Natural killer cell (primary cell): ENCODE measurements around the gene NACC2. TPM values are rescaled to one million over a fixed set of nuclear protein-coding genes. Genes with fewer than 3 reads are reported as not detected.

Experiments
- ATAC-seq, 3 donors: fragments of 150-1000 bp in 2 of 3; fragments of 200-7000 bp in 1 of 3; cut with Tn5 transposase; 1 replicate in 1 of 3; 2 replicates in 2 of 3; pipeline ENCODE4 v1.10.0; 2021; ENCODE audit warnings: mild to moderate bottlenecking in 2 of 3, moderate library complexity in 2 of 3
- DNase-seq, 2 donors: peaks; one replicate each; pipeline versions ENCODE4 v3.0.0 to v3.0.0-alpha.2; 2013 to 2021; ENCODE audit warnings: mixed read lengths in 1 of 2
- H3K27ac ChIP-seq: one replicate; pipeline ENCODE4 v1.5.1; 2013; ENCODE audit warnings: mild to moderate bottlenecking, low read length
- H3K27me3 ChIP-seq: one replicate; pipeline ENCODE4 v1.6.1; 2013; ENCODE audit warnings: low read length; ENCODE audit not compliant: control insufficient read depth, insufficient read depth
- H3K36me3 ChIP-seq: one replicate; pipeline ENCODE4 v1.6.1; 2013; ENCODE audit warnings: low read length; ENCODE audit not compliant: control insufficient read depth, insufficient read depth
- H3K4me1 ChIP-seq: one replicate; pipeline ENCODE4 v1.6.1; 2013; ENCODE audit warnings: low read length; ENCODE audit not compliant: control insufficient read depth, insufficient read depth
- H3K4me3 ChIP-seq: one replicate; pipeline ENCODE4 v1.5.1; 2013; ENCODE audit warnings: low read length
- H3K9me3 ChIP-seq: one replicate; pipeline ENCODE4 v1.6.1; 2013; ENCODE audit warnings: low read length; ENCODE audit not compliant: control insufficient read depth, insufficient read depth
- H3K27ac Mint-ChIP-seq, 2 donors: one replicate each; pipeline ENCODE4 v1.8.0; 2022; ENCODE audit warnings: mild to moderate bottlenecking in 2 of 2, mixed read lengths in 2 of 2, moderate library complexity in 1 of 2
- H3K27me3 Mint-ChIP-seq, 2 donors: one replicate each; pipeline ENCODE4 v1.8.0; 2022; ENCODE audit warnings: low read depth in 2 of 2, mixed read lengths in 2 of 2
- H3K36me3 Mint-ChIP-seq: one replicate; pipeline ENCODE4 v1.8.0; 2022; ENCODE audit warnings: mixed read lengths
- H3K4me1 Mint-ChIP-seq, 2 donors: one replicate each; pipeline ENCODE4 v1.8.0; 2022; ENCODE audit warnings: mixed read lengths in 2 of 2
- H3K4me3 Mint-ChIP-seq: one replicate; pipeline ENCODE4 v1.8.0; 2022; ENCODE audit warnings: mild to moderate bottlenecking, moderate library complexity, mixed read lengths
- H3K9me3 Mint-ChIP-seq, 2 donors: one replicate each; pipeline ENCODE4 v1.8.0; 2022; ENCODE audit warnings: mixed read lengths in 2 of 2
- CTCF ChIP-seq: fragments of 200-600 bp; IDR thresholded peaks from one replicate; pipeline ENCODE4 v1.8.0; 2022; ENCODE audit warnings: antibody characterized with exemption
- WGBS: methylation state at CpG from one replicate; pipeline ENCODE4 v1.1.7; 2013; ENCODE audit warnings: missing lambda C conversion rate; ENCODE audit not compliant: insufficient coverage; 5-methylcytosine and 5-hydroxymethylcytosine counted together
- intact Hi-C: fragments of 100-400 bp; cut with micrococcal nuclease; formaldehyde crosslinking; loops from one replicate; pipeline ENCODE4 v1.14.2; 2022
- total RNA-seq, 4 donors: library from RNA; stranded (reverse); fragments of 120-200 nt in 1 of 4; gene quantifications; one replicate each; pipeline versions ENCODE4 v1.2.3 to v1.2.4, GENCODE V29; 2013 to 2022

NACC2 gene
- total RNA-seq, 3 donors from 2014 or later (not counting 1 experiment from before 2014, with no cell fraction given) = 14.5 to 21.6 (median 21.2) TPM

DNA sequence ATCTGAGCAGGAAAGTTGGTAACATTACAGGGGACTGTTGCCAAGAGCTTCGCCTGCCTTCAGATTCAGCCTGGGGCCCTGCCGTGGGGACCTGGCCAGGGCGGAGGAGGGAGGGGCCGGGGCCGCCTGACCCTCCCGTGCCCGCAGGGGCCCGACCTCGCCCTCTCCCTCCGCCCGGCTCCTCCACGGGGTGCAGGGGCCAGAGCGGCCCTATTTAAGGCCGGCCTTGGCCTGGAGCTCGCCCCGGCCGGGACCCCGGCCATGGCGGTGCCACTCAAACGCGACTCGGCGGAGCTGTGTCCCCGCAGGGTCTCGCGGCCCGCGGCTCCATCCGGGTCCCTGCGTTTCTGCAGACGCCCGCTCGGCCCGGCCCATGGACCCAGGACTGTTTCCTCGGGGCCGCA lies 22.8 kb upstream of the NACC2 start:
- H3K9me3 Mint-ChIP-seq = no peaks in the 10 kb centered on the region
- H3K4me3 ChIP-seq = peak overlapping the region; percentile 36
- H3K4me3 Mint-ChIP-seq = peak overlapping the region; percentile 72
- peaks cover 12% of the 10 kb centered on the region for H3K36me3 ChIP-seq
- no peaks in the 10 kb centered on the region for H3K27me3 Mint-ChIP-seq
- intact Hi-C loops = no loop called here
- H3K4me1 Mint-ChIP-seq = peaks cover 0 to 16% of the 10 kb centered on the region in 2 donors
- H3K27me3 ChIP-seq = no peaks in the 10 kb centered on the region
- peak overlapping the region; percentile 38 for H3K27ac ChIP-seq
- under 1% methylated on average over 36 of the region's 36 CpGs for WGBS
- no peak for TF ChIP-seq CTCF
- peaks cover 32% of the 10 kb centered on the region for H3K4me1 ChIP-seq
- no peaks in the 10 kb centered on the region for H3K36me3 Mint-ChIP-seq
- peak overlapping the region; percentile 23 to 44 for H3K27ac Mint-ChIP-seq
- DNase-seq (peak in 1 of 2 donors; percentile 36), ATAC-seq (no peak)
- H3K9me3 ChIP-seq = no peaks in the 10 kb centered on the region

GRCh38 chr9:136117291-136117915 lies 22.3 kb upstream of the NACC2 start:
- WGBS = 51% methylated on average over 23 of the region's 23 CpGs
- H3K9me3 ChIP-seq = no peaks in the 10 kb centered on the region
- H3K27me3 ChIP-seq = no peaks in the 10 kb centered on the region
- H3K4me3 Mint-ChIP-seq = peak overlapping the region; percentile 72
- H3K36me3 ChIP-seq = peaks cover 12% of the 10 kb centered on the region
- peak overlapping the region; percentile 38 for H3K27ac ChIP-seq
- ATAC-seq = no peak
- TF ChIP-seq CTCF = no peak
- H3K36me3 Mint-ChIP-seq = no peaks in the 10 kb centered on the region
- peak overlapping the region; percentile 23 to 44 for H3K27ac Mint-ChIP-seq
- peak overlapping the region; percentile 36 for H3K4me3 ChIP-seq
- H3K4me1 Mint-ChIP-seq = peaks cover 0 to 12% of the 10 kb centered on the region in 2 donors
- no peak for DNase-seq
- no peaks in the 10 kb centered on the region for H3K9me3 Mint-ChIP-seq
- peaks cover 31% of the 10 kb centered on the region for H3K4me1 ChIP-seq
- no peaks in the 10 kb centered on the region for H3K27me3 Mint-ChIP-seq
- intact Hi-C loops = no loop called here

DNA sequence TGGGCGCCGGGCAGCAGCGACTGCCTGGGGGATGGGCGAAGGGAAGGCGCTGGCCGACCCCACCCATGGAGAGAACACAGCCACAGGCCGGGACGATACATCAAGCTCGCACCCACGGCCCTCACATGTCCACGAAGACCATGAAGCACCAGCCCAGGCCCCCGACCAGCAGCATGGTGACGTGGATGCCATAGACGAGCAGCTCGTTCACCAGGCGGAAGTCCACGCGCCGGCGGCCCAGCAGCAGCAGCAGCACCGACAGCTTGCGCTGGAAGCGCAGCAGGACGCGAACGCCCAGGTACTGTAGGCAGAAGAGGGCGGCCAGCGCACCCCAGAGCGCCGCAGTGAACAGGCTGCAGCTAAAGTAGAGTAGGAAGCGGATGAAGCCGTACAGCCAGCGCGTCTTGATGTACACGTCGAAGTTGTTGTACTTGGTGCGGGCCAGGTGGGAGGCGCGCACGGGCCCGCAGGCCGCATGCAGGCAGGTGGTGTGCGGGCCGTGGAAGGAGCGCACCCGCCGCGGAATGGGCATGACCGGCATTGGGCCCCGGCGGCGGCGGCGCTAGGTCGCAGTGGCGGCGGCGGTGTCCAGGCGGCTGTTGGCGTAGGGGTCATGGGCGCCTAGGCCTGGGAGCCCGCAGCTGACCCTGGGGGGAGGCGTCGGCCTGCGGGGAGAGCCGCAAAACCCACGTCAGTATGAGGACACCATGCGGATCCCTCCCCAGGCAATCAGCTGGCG lies 21.4 kb upstream of the NACC2 start:
- Mint-ChIP-seq H3K4me3 (peak overlapping the region; percentile 31), H3K9me3 (no peaks in the 10 kb centered on the region), H3K27me3 (no peaks in the 10 kb centered on the region), H3K4me1 (peaks cover 0 to 19% of the 10 kb centered on the region in 2 donors), H3K27ac (peak overlapping the region in 1 of 2 donors; percentile 46), H3K36me3 (no peaks in the 10 kb centered on the region)
- Histone ChIP-seq H3K27me3 (no peaks in the 10 kb centered on the region), H3K4me3 (no peak overlapping the region), H3K9me3 (no peaks in the 10 kb centered on the region), H3K27ac (no peak overlapping the region), H3K36me3 (peaks cover 12% of the 10 kb centered on the region), H3K4me1 (peaks cover 31% of the 10 kb centered on the region)
- intact Hi-C loops = no loop called here
- TF ChIP-seq CTCF = no peak
- DNase-seq (no peak), ATAC-seq (no peak)
- 97% methylated on average over 69 of the region's 69 CpGs for WGBS
